ENCODE results near the gene DUSP2. TPM values are rescaled to one million over a fixed set of nuclear protein-coding genes. Genes with fewer than 3 reads are reported as not detected.

Gene DUSP2
- total and polyA plus RNA-seq, 10 of the 15 experiments (the other 5 are each of a cell fraction or from before 2014, with no cell fraction given): 9.7 to 212 (median 57.2) TPM

DNA sequence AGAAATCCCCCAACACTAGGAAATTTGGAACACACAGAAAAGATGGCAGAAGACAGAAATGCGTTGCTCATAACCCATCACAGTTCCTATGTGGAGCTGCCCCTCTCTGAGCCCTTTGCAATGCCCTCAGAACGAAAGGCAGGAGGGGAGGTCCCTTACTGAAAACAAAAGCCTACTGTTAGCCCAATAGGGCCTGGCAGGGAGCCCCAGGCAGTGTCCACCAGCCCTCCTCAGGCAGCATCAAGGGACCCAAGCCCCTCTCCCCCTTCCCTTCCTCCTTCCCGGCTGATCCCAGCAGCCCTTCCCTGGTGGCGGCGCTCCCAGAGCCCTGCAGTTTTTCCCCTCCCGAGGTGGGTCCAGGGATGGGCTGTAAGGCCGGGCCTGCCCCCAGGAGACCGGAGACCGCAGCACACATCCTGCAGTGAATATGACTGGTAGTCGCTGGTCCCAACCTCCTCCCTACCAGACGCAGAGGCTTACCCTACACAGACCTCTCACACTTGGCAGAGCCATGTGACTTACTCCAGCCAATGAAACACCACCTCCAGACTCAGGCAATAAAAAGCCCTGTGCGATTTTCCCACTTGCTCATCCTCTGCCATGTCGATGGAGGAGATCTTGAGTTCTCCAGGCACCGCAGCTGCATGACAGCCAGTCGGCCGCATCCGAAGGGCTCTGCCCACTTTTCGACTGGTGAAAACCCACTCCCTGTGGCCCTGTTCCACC, 19.4 kb upstream of the DUSP2 start (continued):
- TF ChIP-seq IRF4 (IDR thresholded peaks at IDR 0.05; ENCODE audit: low read depth, low read length) (peak; percentile 59; the same call in 1 of the 2 replicates), RAD51 (IDR thresholded peaks at IDR 0.05) (peak; percentile 95), TCF3 (IDR thresholded peaks at IDR 0.05; ENCODE audit: borderline replicate concordance, insufficient read depth, low read depth, low read length) (peak; percentile 41; the same call in 1 of the 2 replicates), HDGF (IDR thresholded peaks at IDR 0.05) (peak; percentile 88; the same call in 1 of the 2 replicates), EED (IDR thresholded peaks at IDR 0.05; ENCODE audit: low read depth) (peak; percentile 77), NBN (IDR thresholded peaks at IDR 0.05) (peak; percentile 58; the same call in 1 of the 2 replicates), NFXL1 (IDR thresholded peaks at IDR 0.05; ENCODE audit: borderline replicate concordance) (no peak), BCL11A (IDR thresholded peaks at IDR 0.05; ENCODE audit: low read depth, low read length) (0 out of 2 replicates have a peak, but pooled peaks have one; percentile 13), CBFB (IDR thresholded peaks at IDR 0.05; ENCODE audit: low read depth) (peak; percentile 63), YY1 (IDR thresholded peaks at IDR 0.05; ENCODE audit: low read depth, low read length) (peak; percentile 73), HDAC6 (IDR thresholded peaks at IDR 0.05; ENCODE audit: unreplicated experiment) (peak; percentile 48)
- TF ChIP-seq, protein P1, sequence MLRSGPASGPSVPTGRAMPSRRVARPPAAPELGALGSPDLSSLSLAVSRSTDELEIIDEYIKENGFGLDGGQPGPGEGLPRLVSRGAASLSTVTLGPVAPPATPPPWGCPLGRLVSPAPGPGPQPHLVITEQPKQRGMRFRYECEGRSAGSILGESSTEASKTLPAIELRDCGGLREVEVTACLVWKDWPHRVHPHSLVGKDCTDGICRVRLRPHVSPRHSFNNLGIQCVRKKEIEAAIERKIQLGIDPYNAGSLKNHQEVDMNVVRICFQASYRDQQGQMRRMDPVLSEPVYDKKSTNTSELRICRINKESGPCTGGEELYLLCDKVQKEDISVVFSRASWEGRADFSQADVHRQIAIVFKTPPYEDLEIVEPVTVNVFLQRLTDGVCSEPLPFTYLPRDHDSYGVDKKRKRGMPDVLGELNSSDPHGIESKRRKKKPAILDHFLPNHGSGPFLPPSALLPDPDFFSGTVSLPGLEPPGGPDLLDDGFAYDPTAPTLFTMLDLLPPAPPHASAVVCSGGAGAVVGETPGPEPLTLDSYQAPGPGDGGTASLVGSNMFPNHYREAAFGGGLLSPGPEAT (IDR thresholded peaks at IDR 0.05; ENCODE audit: low read depth): peak; percentile 85
- TF ChIP-seq, protein P2, sequence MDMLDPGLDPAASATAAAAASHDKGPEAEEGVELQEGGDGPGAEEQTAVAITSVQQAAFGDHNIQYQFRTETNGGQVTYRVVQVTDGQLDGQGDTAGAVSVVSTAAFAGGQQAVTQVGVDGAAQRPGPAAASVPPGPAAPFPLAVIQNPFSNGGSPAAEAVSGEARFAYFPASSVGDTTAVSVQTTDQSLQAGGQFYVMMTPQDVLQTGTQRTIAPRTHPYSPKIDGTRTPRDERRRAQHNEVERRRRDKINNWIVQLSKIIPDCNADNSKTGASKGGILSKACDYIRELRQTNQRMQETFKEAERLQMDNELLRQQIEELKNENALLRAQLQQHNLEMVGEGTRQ (IDR thresholded peaks at IDR 0.05; ENCODE audit: borderline replicate concordance, low read depth, low read length): peak; percentile 88
- TF ChIP-seq, protein P3, sequence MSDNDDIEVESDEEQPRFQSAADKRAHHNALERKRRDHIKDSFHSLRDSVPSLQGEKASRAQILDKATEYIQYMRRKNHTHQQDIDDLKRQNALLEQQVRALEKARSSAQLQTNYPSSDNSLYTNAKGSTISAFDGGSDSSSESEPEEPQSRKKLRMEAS (IDR thresholded peaks at IDR 0.05; ENCODE audit: low read depth, low read length): peak; percentile 72; the same call in 1 of the 2 replicates
- TF ChIP-seq, protein P4, sequence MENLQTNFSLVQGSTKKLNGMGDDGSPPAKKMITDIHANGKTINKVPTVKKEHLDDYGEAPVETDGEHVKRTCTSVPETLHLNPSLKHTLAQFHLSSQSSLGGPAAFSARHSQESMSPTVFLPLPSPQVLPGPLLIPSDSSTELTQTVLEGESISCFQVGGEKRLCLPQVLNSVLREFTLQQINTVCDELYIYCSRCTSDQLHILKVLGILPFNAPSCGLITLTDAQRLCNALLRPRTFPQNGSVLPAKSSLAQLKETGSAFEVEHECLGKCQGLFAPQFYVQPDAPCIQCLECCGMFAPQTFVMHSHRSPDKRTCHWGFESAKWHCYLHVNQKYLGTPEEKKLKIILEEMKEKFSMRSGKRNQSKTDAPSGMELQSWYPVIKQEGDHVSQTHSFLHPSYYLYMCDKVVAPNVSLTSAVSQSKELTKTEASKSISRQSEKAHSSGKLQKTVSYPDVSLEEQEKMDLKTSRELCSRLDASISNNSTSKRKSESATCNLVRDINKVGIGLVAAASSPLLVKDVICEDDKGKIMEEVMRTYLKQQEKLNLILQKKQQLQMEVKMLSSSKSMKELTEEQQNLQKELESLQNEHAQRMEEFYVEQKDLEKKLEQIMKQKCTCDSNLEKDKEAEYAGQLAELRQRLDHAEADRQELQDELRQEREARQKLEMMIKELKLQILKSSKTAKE (IDR thresholded peaks at IDR 0.05; ENCODE audit: low read depth, poor library complexity, severe bottlenecking): peak; percentile 33

All from GM12878 (cell line).